ENCODE measurements around the gene ALDH7A1.

Gene ALDH7A1

GRCh38 chr5:126525630-126526245, 69.3 kb downstream of the ALDH7A1 start:
- Histone ChIP-seq H3K36me3 (ENCODE audit: control insufficient read depth, insufficient read depth, low read length) (no peaks in the 10 kb centered on the region), H3K27ac (no peak overlapping the region), H3K4me2 (ENCODE audit: low read length) (no peak overlapping the region), H3K9ac (no peak overlapping the region), H2AFZ (no peak overlapping the region), H3K9me3 (ENCODE audit: control insufficient read depth, low read length) (no peaks in the 10 kb centered on the region), H3K4me3 (ENCODE audit: low read depth, low read length) (no peak overlapping the region), H3K27me3 (ENCODE audit: control insufficient read depth, insufficient read depth, low read length) (no peaks in the 10 kb centered on the region), H3K79me2 (no peaks in the 10 kb centered on the region), H3K4me1 (no peaks in the 10 kb centered on the region)
- TF ChIP-seq, protein P1, sequence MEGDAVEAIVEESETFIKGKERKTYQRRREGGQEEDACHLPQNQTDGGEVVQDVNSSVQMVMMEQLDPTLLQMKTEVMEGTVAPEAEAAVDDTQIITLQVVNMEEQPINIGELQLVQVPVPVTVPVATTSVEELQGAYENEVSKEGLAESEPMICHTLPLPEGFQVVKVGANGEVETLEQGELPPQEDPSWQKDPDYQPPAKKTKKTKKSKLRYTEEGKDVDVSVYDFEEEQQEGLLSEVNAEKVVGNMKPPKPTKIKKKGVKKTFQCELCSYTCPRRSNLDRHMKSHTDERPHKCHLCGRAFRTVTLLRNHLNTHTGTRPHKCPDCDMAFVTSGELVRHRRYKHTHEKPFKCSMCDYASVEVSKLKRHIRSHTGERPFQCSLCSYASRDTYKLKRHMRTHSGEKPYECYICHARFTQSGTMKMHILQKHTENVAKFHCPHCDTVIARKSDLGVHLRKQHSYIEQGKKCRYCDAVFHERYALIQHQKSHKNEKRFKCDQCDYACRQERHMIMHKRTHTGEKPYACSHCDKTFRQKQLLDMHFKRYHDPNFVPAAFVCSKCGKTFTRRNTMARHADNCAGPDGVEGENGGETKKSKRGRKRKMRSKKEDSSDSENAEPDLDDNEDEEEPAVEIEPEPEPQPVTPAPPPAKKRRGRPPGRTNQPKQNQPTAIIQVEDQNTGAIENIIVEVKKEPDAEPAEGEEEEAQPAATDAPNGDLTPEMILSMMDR (IDR thresholded peaks at IDR 0.05): no peak

DNA sequence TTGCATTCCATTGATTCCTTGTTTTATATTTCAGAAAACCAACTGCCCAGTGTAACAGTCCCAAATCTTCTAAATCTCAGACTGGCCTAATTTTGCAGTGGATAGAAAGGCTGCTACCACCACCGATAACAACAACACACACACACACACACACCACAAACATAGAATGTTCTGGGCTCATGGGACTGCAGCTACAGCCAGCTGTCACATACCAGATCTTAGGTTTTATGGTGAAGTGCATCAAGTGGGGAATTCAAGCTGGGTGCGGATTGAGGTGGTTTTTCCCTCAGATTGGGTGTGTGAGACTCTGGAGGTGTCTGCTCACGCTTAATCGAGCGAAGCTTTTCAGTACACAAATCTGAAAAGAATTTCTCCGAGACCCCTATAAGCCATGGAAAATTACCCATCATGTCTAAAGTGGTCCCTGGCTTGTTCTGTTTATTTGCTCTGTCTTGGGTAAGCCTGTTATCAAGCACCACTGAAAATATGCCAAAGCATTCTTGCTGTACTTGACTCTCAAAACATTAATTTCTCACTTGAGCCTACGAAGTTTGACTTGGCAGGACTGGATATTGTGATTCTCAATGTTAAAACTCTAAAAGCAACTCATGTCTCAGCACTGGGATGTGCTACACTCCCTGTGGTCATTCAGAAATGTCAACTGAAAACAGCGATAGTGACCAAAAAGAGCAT, 71.1 kb downstream of the ALDH7A1 start:
- no peak overlapping the region for H3K27ac ChIP-seq
- no peak overlapping the region for H3K4me3 ChIP-seq (ENCODE audit: low read depth, low read length)
- no peaks in the 10 kb centered on the region for H3K4me1 ChIP-seq
- no peak overlapping the region for H2AFZ ChIP-seq
- H3K4me2 ChIP-seq (ENCODE audit: low read length): no peak overlapping the region
- TF ChIP-seq, protein P1 (IDR thresholded peaks at IDR 0.05): no peak
- H3K9me3 ChIP-seq (ENCODE audit: control insufficient read depth, low read length): no peaks in the 10 kb centered on the region
- H3K79me2 ChIP-seq: no peaks in the 10 kb centered on the region
- no peak overlapping the region for H3K9ac ChIP-seq
- H3K27me3 ChIP-seq (ENCODE audit: control insufficient read depth, insufficient read depth, low read length): no peaks in the 10 kb centered on the region
- H3K36me3 ChIP-seq (ENCODE audit: control insufficient read depth, insufficient read depth, low read length): no peaks in the 10 kb centered on the region

DNA sequence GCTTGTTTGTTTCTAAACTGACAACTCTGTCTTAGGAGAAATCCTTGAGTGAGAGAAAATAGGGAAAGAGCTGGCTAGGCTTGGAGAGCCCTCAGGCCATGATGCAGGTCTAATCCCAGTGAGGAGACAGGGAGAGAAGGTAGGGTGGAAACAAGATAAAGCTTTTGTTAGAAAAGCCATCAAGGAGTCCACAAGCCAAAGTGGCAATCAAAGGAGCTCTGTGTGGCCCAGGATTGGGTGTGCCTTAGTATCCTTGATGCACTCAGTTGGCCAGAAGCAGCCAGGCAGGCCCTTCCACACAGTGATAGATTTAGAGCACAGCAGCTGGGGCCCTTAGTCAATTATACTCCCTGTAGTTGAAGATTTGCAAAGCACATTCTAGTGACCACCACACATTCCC, 73.9 kb downstream of the ALDH7A1 start:
- no peak overlapping the region for H3K4me3 ChIP-seq (ENCODE audit: low read depth, low read length)
- no peaks in the 10 kb centered on the region for H3K36me3 ChIP-seq (ENCODE audit: control insufficient read depth, insufficient read depth, low read length)
- TF ChIP-seq, protein P1 (IDR thresholded peaks at IDR 0.05): no peak
- no peaks in the 10 kb centered on the region for H3K9me3 ChIP-seq (ENCODE audit: control insufficient read depth, low read length)
- H2AFZ ChIP-seq: no peak overlapping the region
- H3K4me1 ChIP-seq: no peaks in the 10 kb centered on the region
- no peaks in the 10 kb centered on the region for H3K27me3 ChIP-seq (ENCODE audit: control insufficient read depth, insufficient read depth, low read length)
- H3K27ac ChIP-seq: no peak overlapping the region
- H3K4me2 ChIP-seq (ENCODE audit: low read length): no peak overlapping the region
- H3K9ac ChIP-seq: no peak overlapping the region
- no peaks in the 10 kb centered on the region for H3K79me2 ChIP-seq

DNA sequence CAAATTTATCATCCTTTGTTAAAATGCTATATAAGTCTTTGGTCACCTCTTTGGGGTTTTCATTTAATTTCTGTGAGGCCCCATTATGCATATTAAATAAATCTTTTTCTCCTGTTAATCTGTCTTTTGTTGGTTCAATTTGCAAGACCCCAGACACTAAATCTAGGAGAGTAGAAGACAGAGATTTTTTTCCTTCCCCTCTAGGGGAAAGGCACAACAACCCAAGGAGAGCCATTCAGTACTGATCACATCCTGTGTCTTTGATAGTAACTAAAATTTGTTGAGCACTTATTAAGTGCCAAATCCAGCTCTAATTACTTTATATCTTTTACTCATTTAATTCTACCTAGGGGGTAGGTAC, 74.4 kb downstream of the ALDH7A1 start:
- Histone ChIP-seq H3K4me2 (ENCODE audit: low read length) (no peak overlapping the region), H3K9me3 (ENCODE audit: control insufficient read depth, low read length) (no peaks in the 10 kb centered on the region), H3K27me3 (ENCODE audit: control insufficient read depth, insufficient read depth, low read length) (no peaks in the 10 kb centered on the region), H2AFZ (no peak overlapping the region), H3K27ac (no peak overlapping the region), H3K4me3 (ENCODE audit: low read depth, low read length) (no peak overlapping the region), H3K36me3 (ENCODE audit: control insufficient read depth, insufficient read depth, low read length) (no peaks in the 10 kb centered on the region), H3K79me2 (no peaks in the 10 kb centered on the region), H3K4me1 (no peaks in the 10 kb centered on the region), H3K9ac (no peak overlapping the region)
- TF ChIP-seq, protein P1 (IDR thresholded peaks at IDR 0.05): no peak

All from parathyroid adenoma (tissue), 2 donors.